Measurements from ENCODE around the gene YAE1. TPM values are rescaled to one million over a fixed set of nuclear protein-coding genes. Genes with fewer than 3 reads are reported as not detected.

Gene YAE1
- total and polyA plus RNA-seq, 2 of the 13 experiments (the other 11 are each of a cell fraction or from before 2014, with no cell fraction given), result 18.7 to 28.3 TPM

GRCh38 chr7:39566023-39566921 lies at the start of gene YAE1 (continued):
- TF ChIP-seq ZNF468 (CRISPR knock-in tag; IDR thresholded peaks at IDR 0.05) (0 out of 2 replicates have a peak, but pooled peaks have one; percentile 66), SNRNP70 (IDR thresholded peaks at IDR 0.05; ENCODE audit: low read depth, low read length) (no peak), HCFC1 (IDR thresholded peaks at IDR 0.05; ENCODE audit: low read depth, low read length) (no peak), ZNF263 (CRISPR knock-in tag; IDR thresholded peaks at IDR 0.05) (0 out of 2 replicates have a peak, but pooled peaks have one; percentile 49), NCOA5 (CRISPR knock-in tag; IDR thresholded peaks at IDR 0.05) (no peak), ZNF589 (CRISPR knock-in tag; conservative IDR thresholded peaks at IDR 0.05) (peak; percentile 56; the same call in 1 of the 2 replicates), HMGA1 (CRISPR knock-in tag; conservative IDR thresholded peaks at IDR 0.05) (no peak), ARID2 (CRISPR knock-in tag; IDR thresholded peaks at IDR 0.05; ENCODE audit: borderline replicate concordance) (no peak), NFKBIZ (CRISPR knock-in tag; IDR thresholded peaks at IDR 0.05) (peak; percentile 50; the same call in 1 of the 2 replicates), ZNF407 (CRISPR knock-in tag; IDR thresholded peaks at IDR 0.05; ENCODE audit: not compliant biosample characterization) (peak; percentile 69), POLR2G (IDR thresholded peaks at IDR 0.05; ENCODE audit: low read depth, low read length) (peak; percentile 97), ZNF12 (CRISPR knock-in tag; IDR thresholded peaks at IDR 0.05) (no peak), ZNF101 (CRISPR knock-in tag; IDR thresholded peaks at IDR 0.05; ENCODE audit: borderline replicate concordance, low read depth) (no peak; the same call in 1 of the 2 replicates)
- TF ChIP-seq, protein P1, sequence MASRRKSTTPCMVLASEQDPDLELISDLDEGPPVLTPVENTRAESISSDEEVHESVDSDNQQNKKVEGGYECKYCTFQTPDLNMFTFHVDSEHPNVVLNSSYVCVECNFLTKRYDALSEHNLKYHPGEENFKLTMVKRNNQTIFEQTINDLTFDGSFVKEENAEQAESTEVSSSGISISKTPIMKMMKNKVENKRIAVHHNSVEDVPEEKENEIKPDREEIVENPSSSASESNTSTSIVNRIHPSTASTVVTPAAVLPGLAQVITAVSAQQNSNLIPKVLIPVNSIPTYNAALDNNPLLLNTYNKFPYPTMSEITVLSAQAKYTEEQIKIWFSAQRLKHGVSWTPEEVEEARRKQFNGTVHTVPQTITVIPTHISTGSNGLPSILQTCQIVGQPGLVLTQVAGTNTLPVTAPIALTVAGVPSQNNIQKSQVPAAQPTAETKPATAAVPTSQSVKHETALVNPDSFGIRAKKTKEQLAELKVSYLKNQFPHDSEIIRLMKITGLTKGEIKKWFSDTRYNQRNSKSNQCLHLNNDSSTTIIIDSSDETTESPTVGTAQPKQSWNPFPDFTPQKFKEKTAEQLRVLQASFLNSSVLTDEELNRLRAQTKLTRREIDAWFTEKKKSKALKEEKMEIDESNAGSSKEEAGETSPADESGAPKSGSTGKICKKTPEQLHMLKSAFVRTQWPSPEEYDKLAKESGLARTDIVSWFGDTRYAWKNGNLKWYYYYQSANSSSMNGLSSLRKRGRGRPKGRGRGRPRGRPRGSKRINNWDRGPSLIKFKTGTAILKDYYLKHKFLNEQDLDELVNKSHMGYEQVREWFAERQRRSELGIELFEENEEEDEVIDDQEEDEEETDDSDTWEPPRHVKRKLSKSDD (CRISPR knock-in tag; IDR thresholded peaks at IDR 0.05; ENCODE audit: low read depth), result 0 out of 2 replicates have a peak, but pooled peaks have one; percentile 43

All from HepG2 (cell line).